Esophagus squamous epithelium (tissue), 5 donors: ENCODE results near the gene CPLX1. TPM values are rescaled to one million over a fixed set of nuclear protein-coding genes. Genes with fewer than 3 reads are reported as not detected.

Source experiments
- DNase-seq: peaks from one replicate; lab custom pipeline; 2025; lab: John Stamatoyannopoulos, UW
- H3K27ac ChIP-seq, 4 donors: fragments of 200-600 bp; sonication (generic); one replicate each; pipeline ENCODE4 v1.5.1; 2016 to 2019; ENCODE audit warnings: mild to moderate bottlenecking in 1 of 4
- H3K27me3 ChIP-seq, 4 donors: fragments of 200-600 bp; sonication (generic); 1 replicate in 3 of 4; 2 replicates in 1 of 4; pipeline versions ENCODE4 v1.5.1 to v1.6.0; 2017 to 2021; ENCODE audit warnings: antibody characterized with exemption in 1 of 4
- H3K36me3 ChIP-seq, 3 donors: fragments of 200-600 bp; sonication (generic); one replicate each; pipeline ENCODE4 v1.5.1; 2016 to 2019
- H3K4me1 ChIP-seq, 3 donors: fragments of 200-600 bp; sonication (generic); one replicate each; pipeline ENCODE4 v1.5.1; 2017 to 2019
- H3K4me3 ChIP-seq, 4 donors: fragments of 200-600 bp; sonication (generic); 1 replicate in 3 of 4; 2 replicates in 1 of 4; pipeline ENCODE4 v1.5.1; 2016 to 2019; ENCODE audit warnings: mild to moderate bottlenecking in 2 of 4, moderate library complexity in 1 of 4
- H3K9me3 ChIP-seq, 3 donors: fragments of 200-600 bp; sonication (generic); one replicate each; pipeline ENCODE4 v1.5.1; 2016 to 2019
- CTCF ChIP-seq, 6 experiments: fragments of 450-650 bp in 4 of 6; fragments of 200-600 bp in 2 of 6; sonication (generic) in 2 of 6; IDR thresholded peaks; one replicate each; pipeline ENCODE4 v1.5.1; 2016 to 2019; ENCODE audit warnings: antibody characterized with exemption in 6 of 6, mild to moderate bottlenecking in 4 of 6, moderate library complexity in 4 of 6
- POLR2A ChIP-seq, 4 donors: fragments of 450-650 bp; IDR thresholded peaks; one replicate each; pipeline ENCODE4 v1.6.1; 2017; ENCODE audit warnings: antibody characterized with exemption in 4 of 4, mild to moderate bottlenecking in 4 of 4, moderate library complexity in 3 of 4
- WGBS, 2 donors: methylation state at CpG; one replicate each; pipeline ENCODE4 v1.1.5; 2018; 5-methylcytosine and 5-hydroxymethylcytosine counted together
- intact Hi-C: fragments of 100-400 bp; cut with DNase I; formaldehyde crosslinking; loops from one replicate; pipeline ENCODE4 v1.15.0; 2022
- total RNA-seq, 4 donors: library from RNA; depleted of rRNA; stranded (reverse); fragments of >200 nt; gene quantifications; one replicate each; pipeline ENCODE4 v1.1.0, GENCODE V29; 2016
- donor health status: DM: yes; HTN: yes; CAD: no.

CPLX1 gene
- total RNA-seq, 4 donors from 2014 or later: 0.44 to 0.57 TPM; not detected in 2

GRCh38 chr4:788636-789297 is 37.2 kb downstream of the CPLX1 start:
- Histone ChIP-seq H3K27me3 (peaks cover 7 to 90% (median 18%) of the 10 kb centered on the region in 4 donors), H3K4me3 (no peak overlapping the region), H3K4me1 (peaks cover 32 to 77% (median 32%) of the 10 kb centered on the region in 3 donors), H3K36me3 (no peaks in the 10 kb centered on the region), H3K9me3 (no peaks in the 10 kb centered on the region), H3K27ac (peak overlapping the region in 1 of 4 donors; percentile 10)
- 51% methylated on average over 7 of the region's 18 CpGs; no CpG with 5 or more reads in 1 of the 2 donors for WGBS, 2 donors
- TF ChIP-seq CTCF (IDR thresholded peaks at IDR 0.05) (no peak), POLR2A (IDR thresholded peaks at IDR 0.05) (no peak)
- DNase-seq: no peak
- intact Hi-C loops: no loop called here

- DNase-seq: no peak
- no CpG with 5 or more reads among the region's 19 CpGs for WGBS, 2 donors
- intact Hi-C loops: no loop called here
- Histone ChIP-seq H3K27ac (peak overlapping the region in 2 of 4 donors; percentile 80 to 81), H3K27me3 (peaks cover 7 to 84% (median 15%) of the 10 kb centered on the region in 4 donors), H3K4me1 (peaks cover 33 to 76% (median 34%) of the 10 kb centered on the region in 3 donors), H3K36me3 (no peaks in the 10 kb centered on the region), H3K4me3 (no peak overlapping the region), H3K9me3 (no peaks in the 10 kb centered on the region)
- TF ChIP-seq CTCF (IDR thresholded peaks at IDR 0.05) (no peak), POLR2A (IDR thresholded peaks at IDR 0.05) (no peak)
These were observed 37.8 kb downstream of the CPLX1 start for GRCh38 chr4:788006-788635.

GRCh38 chr4:787561-787981 is 38.4 kb downstream of the CPLX1 start:
- Histone ChIP-seq H3K27ac (peak overlapping the region in 3 of 4 donors; percentile 25 to 81 (median 80)), H3K4me1 (peaks cover 36 to 76% (median 38%) of the 10 kb centered on the region in 3 donors), H3K4me3 (peak overlapping the region in 1 of 4 donors; percentile 68), H3K9me3 (no peaks in the 10 kb centered on the region), H3K36me3 (no peaks in the 10 kb centered on the region), H3K27me3 (peaks cover 7 to 78% (median 13%) of the 10 kb centered on the region in 4 donors)
- no peak for DNase-seq
- 75 to 79% methylated on average over 8 of the region's 16 CpGs for WGBS, 2 donors
- TF ChIP-seq CTCF (IDR thresholded peaks at IDR 0.05): no peak
- TF ChIP-seq POLR2A (IDR thresholded peaks at IDR 0.05): no peak
- intact Hi-C loops: no loop called here

- Histone ChIP-seq H3K36me3 (no peaks in the 10 kb centered on the region), H3K4me3 (peak overlapping the region in 3 of 4 donors; percentile 34 to 68 (median 53)), H3K9me3 (no peaks in the 10 kb centered on the region), H3K4me1 (peaks cover 34 to 75% (median 38%) of the 10 kb centered on the region in 3 donors), H3K27me3 (peaks cover 6 to 71% (median 10%) of the 10 kb centered on the region in 4 donors), H3K27ac (peak overlapping the region; percentile 15 to 81 (median 74))
- intact Hi-C loops: no loop called here
- no peak for DNase-seq
- TF ChIP-seq CTCF (IDR thresholded peaks at IDR 0.05) (peak in 1 of 6 experiments; percentile 28), POLR2A (IDR thresholded peaks at IDR 0.05) (no peak)
- 0 to 73% methylated on average over 1 to 4 of the region's 16 CpGs for WGBS, 2 donors
These were observed 39.0 kb downstream of the CPLX1 start for GRCh38 chr4:786861-787300.
